A673 (cell line): ENCODE data around the gene TENM4.

Experiments used
- CTCF ChIP-seq: fragments of 300-800, 200-600 bp; sonication (generic); conservative IDR thresholded peaks from 2 replicates; pipeline ENCODE4 v1.5.1; 2017; ENCODE audit warnings: low read depth, mild to moderate bottlenecking, antibody characterized with exemption, low read length, moderate library complexity, mixed read lengths
- EZH2 ChIP-seq: fragments of 200-600 bp; sonication (generic); IDR thresholded peaks from 2 replicates; pipeline ENCODE4 v1.6.1; 2017; ENCODE audit warnings: borderline replicate concordance, low read depth, mild to moderate bottlenecking, mixed read lengths, antibody characterized with exemption, low read length; ENCODE audit not compliant: poor library complexity, severe bottlenecking

- TF ChIP-seq CTCF, result no peak
- no peak for TF ChIP-seq EZH2
Observed at GRCh38 chr11:79414644-79415317, 26.0 kb downstream of the TENM4 start.
